HepG2 (cell line): ENCODE measurements around the gene IGF2. TPM values are rescaled to one million over a fixed set of nuclear protein-coding genes. Genes with fewer than 3 reads are reported as not detected.

Experiments used
- ARNT2 ChIP-seq: sonication (generic); formaldehyde crosslinking; IDR thresholded peaks from 2 replicates; pipeline ENCODE4 v1.8.0; 2022; ENCODE audit warnings: mild to moderate bottlenecking, low read depth, missing genetic modification reagents, moderate library complexity
- ASH2L ChIP-seq: fragments of 300-600, 200-600 bp; sonication (generic); IDR thresholded peaks from 2 replicates; pipeline ENCODE4 v1.7.0; 2017; ENCODE audit warnings: low read depth, mild to moderate bottlenecking, moderate library complexity, mixed read lengths, low read length; ENCODE audit not compliant: insufficient read length
- ATF4 ChIP-seq, 2 experiments: fragments of 450-650 bp in 1 of 2; sonication (generic) in 1 of 2; formaldehyde crosslinking; IDR thresholded peaks; 2 replicates each; pipeline versions ENCODE4 v1.5.0 to v1.8.0; 2020 to 2022; ENCODE audit warnings: mild to moderate bottlenecking in 1 of 2, missing genetic modification reagents in 1 of 2
- ATF5 ChIP-seq: sonication (generic); formaldehyde crosslinking; IDR thresholded peaks from 2 replicates; pipeline ENCODE4 v1.4.0; 2020; ENCODE audit warnings: mild to moderate bottlenecking, low read depth, missing genetic modification reagents
- BATF2 ChIP-seq: sonication (generic); formaldehyde crosslinking; IDR thresholded peaks from 2 replicates; pipeline ENCODE4 v1.8.0; 2022; ENCODE audit warnings: mild to moderate bottlenecking, missing genetic modification reagents, moderate library complexity
- CBX1 ChIP-seq: IDR thresholded peaks from one replicate; pipeline ENCODE4 v1.6.1; 2016; ENCODE audit warnings: antibody characterized with exemption, low read depth
- FOSL2 ChIP-seq: sonication (generic); formaldehyde crosslinking; IDR thresholded peaks from 2 replicates; pipeline ENCODE4 v1.4.0; 2020; ENCODE audit warnings: missing genetic modification reagents
- HNF1B ChIP-seq: sonication (generic); formaldehyde crosslinking; IDR thresholded peaks from 2 replicates; pipeline ENCODE4 v1.5.1; 2020; ENCODE audit warnings: mild to moderate bottlenecking, moderate library complexity, missing genetic modification reagents
- MTA1 ChIP-seq: sonication (generic); formaldehyde crosslinking; IDR thresholded peaks from 2 replicates; pipeline ENCODE4 v1.4.0; 2020; ENCODE audit warnings: missing genetic modification reagents, mild to moderate bottlenecking, borderline replicate concordance
- MZF1 ChIP-seq: sonication (generic); formaldehyde crosslinking; IDR thresholded peaks from 2 replicates; pipeline ENCODE4 v1.8.1; 2023; ENCODE audit warnings: mild to moderate bottlenecking, missing genetic modification reagents, borderline replicate concordance
- POLR2A ChIP-seq, 2 experiments: IDR thresholded peaks; 2 replicates each; pipeline ENCODE4 v1.6.1; 2011; ENCODE audit warnings: low read depth in 2 of 2, low read length in 2 of 2, mild to moderate bottlenecking in 1 of 2, moderate library complexity in 1 of 2; ENCODE audit not compliant: insufficient read depth in 1 of 2
- SKIL ChIP-seq: sonication (generic); formaldehyde crosslinking; IDR thresholded peaks from 2 replicates; pipeline ENCODE4 v1.8.0; 2022; ENCODE audit warnings: missing genetic modification reagents, mild to moderate bottlenecking, moderate library complexity, borderline replicate concordance
- SNRNP70 ChIP-seq: fragments of 200-400 bp; formaldehyde crosslinking; IDR thresholded peaks from 2 replicates; pipeline ENCODE4 v1.6.1; 2017; ENCODE audit warnings: mild to moderate bottlenecking, low read depth, low read length, moderate library complexity
- SRSF9 ChIP-seq: fragments of 200-400 bp; formaldehyde crosslinking; IDR thresholded peaks from 2 replicates; pipeline ENCODE4 v1.6.1; 2018; ENCODE audit warnings: borderline replicate concordance, mild to moderate bottlenecking, low read depth, low read length; ENCODE audit not compliant: insufficient read depth, poor library complexity, severe bottlenecking
- TBX3 ChIP-seq: fragments of 450-650 bp; IDR thresholded peaks from 2 replicates; pipeline ENCODE4 v1.6.1; 2017; ENCODE audit warnings: antibody characterized with exemption, mild to moderate bottlenecking, inconsistent platforms, borderline replicate concordance
- TEAD3 ChIP-seq: optimal IDR thresholded peaks from 2 replicates; pipeline ENCODE3; 2016; ENCODE audit warnings: borderline replicate concordance
- ZNF101 ChIP-seq: sonication (generic); formaldehyde crosslinking; IDR thresholded peaks from 2 replicates; pipeline ENCODE4 v1.4.0; 2020; ENCODE audit warnings: mild to moderate bottlenecking, low read depth, missing genetic modification reagents, borderline replicate concordance
- ZNF263 ChIP-seq: sonication (generic); formaldehyde crosslinking; IDR thresholded peaks from 2 replicates; pipeline ENCODE4 v1.4.0; 2020; ENCODE audit warnings: missing genetic modification reagents
- ZNF468 ChIP-seq: sonication (generic); formaldehyde crosslinking; IDR thresholded peaks from 2 replicates; pipeline ENCODE4 v1.8.0; 2022; ENCODE audit warnings: mild to moderate bottlenecking, moderate library complexity, missing genetic modification reagents
- ZNF589 ChIP-seq: sonication (generic); formaldehyde crosslinking; conservative IDR thresholded peaks from 2 replicates; pipeline ENCODE4 v1.8.0; 2022; ENCODE audit warnings: mild to moderate bottlenecking, moderate library complexity, missing genetic modification reagents
- ZNF776 ChIP-seq: sonication (generic); formaldehyde crosslinking; IDR thresholded peaks from 2 replicates; pipeline ENCODE4 v1.4.0; 2020; ENCODE audit warnings: mild to moderate bottlenecking, missing genetic modification reagents
- ZSCAN21 ChIP-seq: sonication (generic); formaldehyde crosslinking; IDR thresholded peaks from 2 replicates; pipeline ENCODE4 v1.8.0; 2022; ENCODE audit warnings: mild to moderate bottlenecking, missing genetic modification reagents, moderate library complexity, borderline replicate concordance
- polyA plus RNA-seq, 8 experiments: library from polyadenylated mRNA; depleted of rRNA in 3 of 8; stranded (reverse) in 7 of 8; unstranded in 1 of 8; fragments of >200 nt; fragmentation: Illumina TruSeq in 4 of 8; extraction: Trizol in 4 of 8; gene quantifications; 2 replicates each; pipeline versions ENCODE4 v1.2.1 to v1.2.3, GENCODE V29; 2011 to 2016; ENCODE audit warnings: low read depth in 4 of 8, missing spikeins in 1 of 8, mixed read lengths in 1 of 8; ENCODE audit not compliant: insufficient read depth in 1 of 8
- total RNA-seq, 5 experiments: library from RNA; depleted of rRNA; stranded (reverse); fragments of >200 nt; fragmentation: Illumina TruSeq; extraction: Trizol; gene quantifications; 2 replicates each; pipeline ENCODE4 v1.2.3, GENCODE V29; 2016; ENCODE audit warnings: low read depth in 1 of 5

Gene IGF2
- total and polyA plus RNA-seq, 2 of the 13 experiments (the other 11 are each of a cell fraction or from before 2014, with no cell fraction given), result 79.1 to 254 TPM

- TF ChIP-seq FOSL2 (CRISPR knock-in tag), result no peak
- no peak for TF ChIP-seq ZNF776
- TF ChIP-seq HNF1B (CRISPR knock-in tag), result no peak
- no peak for TF ChIP-seq ZNF468 (CRISPR knock-in tag)
- TF ChIP-seq POLR2A (IDR thresholded peaks at IDR 0.05; ENCODE audit: insufficient read depth in 1 of 2, low read depth in 2 of 2, low read length in 2 of 2), result peak in 1 of 2 experiments; percentile 70; a peak in 2 of 4 replicates
- peak; percentile 19; the same call in 1 of the 2 replicates for TF ChIP-seq ZNF263
- TF ChIP-seq MTA1 (CRISPR knock-in tag), result 0 out of 2 replicates have a peak, but pooled peaks have one; percentile 28
- no peak for TF ChIP-seq SKIL (CRISPR knock-in tag)
- peak; percentile 27 for TF ChIP-seq CBX1
- TF ChIP-seq SRSF9, result no peak
- no peak for TF ChIP-seq ATF5 (CRISPR knock-in tag)
- TF ChIP-seq MZF1 (CRISPR knock-in tag), result no peak
- TF ChIP-seq TBX3, result no peak
- no peak for TF ChIP-seq BATF2 (CRISPR knock-in tag)
- 0 out of 4 replicates have a peak, but pooled peaks of 1 of the 2 experiments have one; percentile 26 for TF ChIP-seq ATF4 (CRISPR knock-in tag; IDR thresholded peaks at IDR 0.05)
- TF ChIP-seq SNRNP70, result no peak
- TF ChIP-seq ASH2L, result no peak
- TF ChIP-seq ZNF589 (CRISPR knock-in tag), result no peak
- TF ChIP-seq ZNF101 (CRISPR knock-in tag), result no peak
- TF ChIP-seq ZSCAN21 (CRISPR knock-in tag), result no peak; the same call in 1 of the 2 replicates
- TF ChIP-seq ARNT2 (CRISPR knock-in tag), result peak; percentile 53; the same call in 1 of the 2 replicates
- no peak for TF ChIP-seq TEAD3 (CRISPR knock-in tag)
Observed at GRCh38 chr11:2139123-2139521, at the start of gene IGF2 (continued).
